Kidney (tissue), 14 donors: ENCODE data around the gene EPHB1. TPM values are rescaled to one million over a fixed set of nuclear protein-coding genes. Genes with fewer than 3 reads are reported as not detected.
"Not testable (repeated sequence)": the region's sequence is repeated elsewhere in the genome, so short reads cannot be mapped to it uniquely, and the experiment has no call there.

Experiments
- DNase-seq, 5 donors: peaks; one replicate each; pipeline ENCODE4 v3.0.0-alpha.2; 2013 to 2020
- FAIRE-seq: peaks from 2 replicates; lab custom pipeline; 2012; peaks lifted over from hg19 to GRCh38; lab: Jason Lieb, UNC
- H3K27ac ChIP-seq, 2 donors: one replicate each; pipeline ENCODE4 v1.7.0; 2013; ENCODE audit warnings: low read depth in 2 of 2, low read length in 2 of 2, inconsistent platforms in 1 of 2
- H3K27me3 ChIP-seq: one replicate; pipeline ENCODE4 v1.7.1; 2013; ENCODE audit warnings: low read length, inconsistent platforms; ENCODE audit not compliant: control insufficient read depth, insufficient read depth
- H3K36me3 ChIP-seq, 3 donors: one replicate each; pipeline versions ENCODE4 v1.7.0 to v1.7.1; 2013; ENCODE audit warnings: low read length in 3 of 3, control low read depth in 1 of 3, inconsistent platforms in 1 of 3; ENCODE audit not compliant: insufficient read depth in 3 of 3, control insufficient read depth in 2 of 3
- H3K4me1 ChIP-seq, 3 donors: one replicate each; pipeline versions ENCODE4 v1.7.0 to v1.7.1; 2013; ENCODE audit warnings: low read length in 3 of 3, inconsistent platforms in 1 of 3, low read depth in 1 of 3; ENCODE audit not compliant: control insufficient read depth in 2 of 3, insufficient read depth in 2 of 3
- H3K4me3 ChIP-seq, 3 donors: one replicate each; pipeline versions ENCODE4 v1.7.0 to v1.8.1; 2013; ENCODE audit warnings: low read length in 3 of 3, control low read depth in 1 of 3, inconsistent platforms in 1 of 3
- H3K9ac ChIP-seq, 3 donors: one replicate each; pipeline versions ENCODE4 v1.7.0 to v1.7.1; 2013; ENCODE audit warnings: low read length in 3 of 3, control low read depth in 1 of 3, inconsistent platforms in 1 of 3
- H3K9me3 ChIP-seq, 3 donors: one replicate each; pipeline versions ENCODE4 v1.7.0 to v1.7.1; 2013; ENCODE audit warnings: low read length in 3 of 3, control low read depth in 1 of 3, inconsistent platforms in 1 of 3; ENCODE audit not compliant: control insufficient read depth in 2 of 3, insufficient read depth in 1 of 3
- CTCF ChIP-seq: IDR thresholded peaks from 3 replicates; pipeline ENCODE4 v1.5.1; 2012; ENCODE audit warnings: mild to moderate bottlenecking, moderate library complexity, borderline replicate concordance; ENCODE audit not compliant: insufficient read depth; ENCODE audit errors: extremely low read depth
- intact Hi-C: fragments of 100-400 bp; cut with DNase I; formaldehyde crosslinking; loops from one replicate; pipeline ENCODE4 v1.11.1; 2022
- polyA plus RNA-seq: library from polyadenylated mRNA; stranded (reverse); fragments of 350-450 nt; fragmentation: Illumina TruSeq; extraction: RNeasy Lipid Tissue Mini Kit (QIAGEN cat#74804); gene quantifications from one replicate; pipeline ENCODE4 v1.2.3, GENCODE V29; 2014; ENCODE audit warnings: low read depth, low replicate concordance; ENCODE audit not compliant: insufficient read depth
- total RNA-seq: library from RNA; stranded (reverse); fragmentation: NEBNext Ultra II Directional; extraction: Animal tissue kit (Norgen Biotek cat#: 25700); gene quantifications from one replicate; pipeline ENCODE4 v1.2.1, GENCODE V29; 2021
- donor health status: control.
- donor health status: control.
- donor health status: control.
- donor health status: control.
- donor health status: control.
- donor health status: DM: yes; HTN: yes; CAD: no.
- donor health status: Normal renal cell carcinoma (clear cell type).

The EPHB1 gene
- total and polyA plus RNA-seq, 2 donors from 2014 or later, result 0.39 to 3.2 TPM

DNA sequence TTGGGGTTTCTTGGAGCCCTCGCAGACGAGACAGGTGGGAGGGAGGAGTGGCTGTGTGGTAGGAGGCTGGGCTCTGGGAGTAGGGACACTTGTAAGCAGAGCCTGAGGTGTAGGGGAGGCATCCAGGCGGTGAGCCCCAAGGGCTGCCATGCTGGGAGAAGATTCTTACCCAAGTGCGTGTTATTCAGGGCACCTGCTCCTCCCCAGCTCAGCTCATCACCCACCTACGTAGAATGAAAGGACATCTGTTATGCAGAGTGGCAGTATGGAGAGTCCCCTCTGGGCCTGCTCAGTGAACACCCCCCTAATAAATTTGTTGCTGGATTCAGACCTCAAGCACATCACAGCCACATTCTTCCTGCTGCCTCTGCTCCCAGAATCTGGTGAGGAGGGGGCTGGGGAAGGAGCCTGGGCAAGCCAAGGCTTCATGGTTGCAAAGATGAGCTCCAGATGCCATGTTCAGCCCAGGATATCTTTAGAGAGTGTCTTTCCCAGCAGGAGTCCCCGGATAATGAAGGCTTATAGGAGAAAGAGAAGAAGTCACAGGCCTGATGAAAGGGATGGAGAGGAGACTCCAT, 261.8 kb downstream of the EPHB1 start:
- no peaks in the 10 kb centered on the region for H3K36me3 ChIP-seq
- no peak overlapping the region for H3K9ac ChIP-seq
- intact Hi-C loops, result no loop called here
- no peaks in the 10 kb centered on the region for H3K27me3 ChIP-seq
- no peaks in the 10 kb centered on the region for H3K4me1 ChIP-seq
- no peak for DNase-seq
- no peaks in the 10 kb centered on the region for H3K9me3 ChIP-seq
- no peak overlapping the region for H3K4me3 ChIP-seq
- TF ChIP-seq CTCF, result no peak
- no peak overlapping the region for H3K27ac ChIP-seq
- FAIRE-seq, result no peak

GRCh38 chr3:135057996-135058395, 262.9 kb downstream of the EPHB1 start:
- no peak for TF ChIP-seq CTCF
- Histone ChIP-seq H3K4me1 (no peaks in the 10 kb centered on the region), H3K27me3 (no peaks in the 10 kb centered on the region), H3K9me3 (no peaks in the 10 kb centered on the region), H3K36me3 (no peaks in the 10 kb centered on the region), H3K4me3 (no peak overlapping the region), H3K9ac (no peak overlapping the region), H3K27ac (no peak overlapping the region)
- no peak for FAIRE-seq
- DNase-seq, result no peak
- intact Hi-C loops, result no loop called here

DNA sequence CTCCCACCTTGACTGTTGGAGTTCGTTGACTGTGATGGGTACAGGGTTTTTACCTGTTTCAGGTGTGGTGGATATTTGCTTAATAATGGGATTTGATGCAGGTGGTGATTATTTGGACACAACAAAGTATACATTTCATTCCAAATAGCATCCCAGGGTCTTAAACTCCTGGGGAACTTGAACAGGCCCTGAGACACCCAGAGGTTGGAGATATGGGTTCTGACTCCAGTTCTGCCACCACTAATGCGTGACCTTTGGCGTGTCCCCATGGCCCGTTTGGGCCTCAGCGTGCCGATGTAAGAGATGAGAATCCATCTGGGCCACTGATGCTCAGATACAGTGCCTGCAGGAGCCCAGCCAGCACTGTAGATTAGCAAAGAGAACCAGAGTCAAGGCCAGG, 264.5 kb downstream of the EPHB1 start:
- no peak overlapping the region for H3K9ac ChIP-seq
- no peak overlapping the region for H3K27ac ChIP-seq
- FAIRE-seq (no peak), DNase-seq (no peak)
- TF ChIP-seq CTCF, result no peak
- intact Hi-C loops, result no loop called here
- no peaks in the 10 kb centered on the region for H3K36me3 ChIP-seq
- no peak overlapping the region for H3K4me3 ChIP-seq
- no peaks in the 10 kb centered on the region for H3K9me3 ChIP-seq
- H3K4me1 ChIP-seq, result no peaks in the 10 kb centered on the region
- no peaks in the 10 kb centered on the region for H3K27me3 ChIP-seq

DNA sequence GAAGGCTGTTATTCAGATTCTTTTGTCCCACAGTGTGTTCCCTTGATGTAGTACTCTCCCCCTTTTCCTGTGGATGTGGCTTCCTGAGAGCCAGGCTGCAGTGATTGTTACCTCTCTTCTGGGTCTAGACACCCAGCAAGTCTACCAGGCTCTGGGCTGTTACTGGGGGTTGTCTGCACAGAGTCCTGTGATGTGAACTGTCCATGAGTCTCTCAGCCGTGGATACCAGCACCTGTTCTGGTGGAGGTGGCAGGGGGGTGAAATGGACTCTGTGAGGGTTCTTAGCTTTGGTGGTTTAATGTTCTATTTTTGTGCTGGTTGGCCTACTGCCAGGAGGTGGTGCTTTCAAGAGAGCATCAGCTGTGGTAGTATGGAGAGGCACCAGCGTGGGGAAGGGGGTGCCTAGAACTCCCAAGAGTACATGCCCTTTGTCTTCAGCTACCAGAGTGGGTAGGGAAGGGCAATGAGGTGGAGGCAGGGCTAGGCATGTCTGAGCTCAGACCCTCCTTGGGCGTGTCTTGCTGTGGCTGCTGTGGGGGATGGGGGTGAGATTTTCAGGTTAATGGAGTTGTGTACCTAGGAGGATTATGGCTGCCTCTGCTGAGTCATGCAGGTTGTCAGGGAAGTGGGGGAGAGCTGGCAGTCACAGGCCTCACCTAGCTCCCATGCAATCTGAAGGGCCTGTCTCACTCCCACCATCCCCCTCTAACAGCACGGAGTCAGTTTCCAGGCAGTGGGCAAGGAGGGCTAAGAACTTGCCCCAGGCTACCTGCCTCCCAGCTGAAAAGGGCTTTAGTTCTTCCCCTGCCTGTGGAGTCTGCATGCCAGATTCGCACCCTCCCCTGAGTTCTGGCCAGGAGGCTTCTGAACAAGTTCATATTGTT, 272.0 kb downstream of the EPHB1 start:
- FAIRE-seq, result not testable (repeated sequence)

More for the DNA sequence above, 272.0 kb downstream of the EPHB1 start:
- intact Hi-C loops, H3K36me3 ChIP-seq, H3K27ac ChIP-seq, H3K9me3 ChIP-seq, H3K27me3 ChIP-seq, H3K4me3 ChIP-seq, DNase-seq, H3K4me1 ChIP-seq, H3K9ac ChIP-seq: not testable (repeated sequence)
